ENCODE measurements around the gene GINS1. TPM values are rescaled to one million over a fixed set of nuclear protein-coding genes. Genes with fewer than 3 reads are reported as not detected.

GINS1 gene
- total RNA-seq, 1 experiment from 2014 or later, result 74.3 TPM

GRCh38 chr20:25493748-25494505 is 86.5 kb downstream of the GINS1 start:
- Mint-ChIP-seq H3K36me3 (ENCODE audit: insufficient read depth in 1 of 3, low read depth in 3 of 3) (peaks cover 31 to 47% (median 40%) of the 10 kb centered on the region in 3 experiments), H3K4me1 (peaks cover 23 to 24% of the 10 kb centered on the region in 2 experiments), H3K27me3 (ENCODE audit: low read depth) (no peaks in the 10 kb centered on the region; the same call in 1 of the 2 replicates), H3K27ac (peak overlapping the region; percentile 1 to 94 (median 59)), H3K4me3 (no peak overlapping the region; a peak in 1 of 5 replicates), H3K9me3 (no peaks in the 10 kb centered on the region)
- Histone ChIP-seq H3K9me3 (ENCODE audit: control insufficient read depth, low read depth, low read length) (no peaks in the 10 kb centered on the region), H4K8ac (replicated peaks; ENCODE audit: insufficient read length, low read depth, low read length) (no peak overlapping the region), H4K5ac (ENCODE audit: insufficient read length, low read depth, low read length) (no peak overlapping the region), H3K27me3 (ENCODE audit: insufficient read depth, low read length) (no peaks in the 10 kb centered on the region), H3K9ac (ENCODE audit: extremely low read depth, insufficient read length, low read length) (no peak overlapping the region), H2BK20ac (ENCODE audit: low read depth, low read length, poor library complexity, severe bottlenecking) (no peak overlapping the region), H3K23ac (ENCODE audit: insufficient read length, low read depth, low read length) (no peak overlapping the region), H3K14ac (ENCODE audit: insufficient read depth, low read length) (no peak overlapping the region), H3K27ac (ENCODE audit: insufficient read length, low read depth, low read length) (no peak overlapping the region), H3K18ac (ENCODE audit: insufficient read length, low read depth, low read length) (no peak overlapping the region), H3T11ph (ENCODE audit: low read length) (no peak overlapping the region), H3K56ac (ENCODE audit: insufficient read length, low read depth, low read length) (no peak overlapping the region), H4K20me1 (ENCODE audit: control insufficient read depth, insufficient read depth, insufficient read length) (no peaks in the 10 kb centered on the region), H3K23me2 (ENCODE audit: insufficient read length, low read depth, low read length, poor library complexity, severe bottlenecking) (no peaks in the 10 kb centered on the region), H3K79me1 (ENCODE audit: insufficient read depth, low read depth, low read length, poor library complexity, severe bottlenecking) (no peaks in the 10 kb centered on the region), H3K79me2 (ENCODE audit: insufficient read depth, low read length) (no peaks in the 10 kb centered on the region), H3K4ac (ENCODE audit: low read depth, low read length) (no peak overlapping the region), H2AK5ac (ENCODE audit: insufficient read length, low read length) (no peak overlapping the region), H2BK5ac (ENCODE audit: insufficient read length, low read length) (no peak overlapping the region), H2AFZ (ENCODE audit: low read length) (no peak overlapping the region), H3K4me1 (ENCODE audit: insufficient read depth, low read length) (no peaks in the 10 kb centered on the region; the same call in 1 of the 2 replicates), H2BK12ac (ENCODE audit: insufficient read length, low read depth, low read length) (no peak overlapping the region), H2BK120ac (ENCODE audit: low read depth, low read length, poor library complexity, severe bottlenecking) (no peak overlapping the region), H2BK15ac (ENCODE audit: low read depth, low read length) (no peak overlapping the region), H4K91ac (ENCODE audit: insufficient read length, low read depth, low read length) (no peak overlapping the region), H3K4me2 (ENCODE audit: insufficient read depth, insufficient read length, low read length) (no peak overlapping the region)
- DNase-seq, result no peak
- no CpG with 5 or more reads among the region's 10 CpGs for WGBS (ENCODE audit: extremely low coverage, insufficient read length, low lambda C conversion rate)
- TF ChIP-seq CTCF (conservative IDR thresholded peaks at IDR 0.05), result no peak
